Esophagus muscularis mucosa (tissue), 4 donors: Measurements from ENCODE around the gene MCM10.

ENCODE experiments used
- EP300 ChIP-seq: sonication (generic); formaldehyde crosslinking; IDR thresholded peaks from one replicate; pipeline ENCODE4 v1.6.1; 2017; ENCODE audit warnings: antibody characterized with exemption
- POLR2A ChIP-seq: fragments of 450-650 bp; IDR thresholded peaks from one replicate; pipeline ENCODE4 v1.6.1; 2017; ENCODE audit warnings: antibody characterized with exemption, moderate library complexity, mild to moderate bottlenecking, low read depth
- POLR2AphosphoS5 ChIP-seq, 2 donors: sonication (generic); formaldehyde crosslinking; IDR thresholded peaks; one replicate each; pipeline ENCODE4 v1.6.1; 2017; ENCODE audit warnings: antibody characterized with exemption in 2 of 2
- TF ChIP-seq, protein P1 (sequence below), 3 experiments: fragments of 200-600 bp in 2 of 3; fragments of 450-650 bp in 1 of 3; sonication (generic) in 2 of 3; IDR thresholded peaks; one replicate each; pipeline ENCODE4 v1.5.1; 2017 to 2019; ENCODE audit warnings: antibody characterized with exemption in 3 of 3, mild to moderate bottlenecking in 2 of 3, moderate library complexity in 1 of 3

DNA sequence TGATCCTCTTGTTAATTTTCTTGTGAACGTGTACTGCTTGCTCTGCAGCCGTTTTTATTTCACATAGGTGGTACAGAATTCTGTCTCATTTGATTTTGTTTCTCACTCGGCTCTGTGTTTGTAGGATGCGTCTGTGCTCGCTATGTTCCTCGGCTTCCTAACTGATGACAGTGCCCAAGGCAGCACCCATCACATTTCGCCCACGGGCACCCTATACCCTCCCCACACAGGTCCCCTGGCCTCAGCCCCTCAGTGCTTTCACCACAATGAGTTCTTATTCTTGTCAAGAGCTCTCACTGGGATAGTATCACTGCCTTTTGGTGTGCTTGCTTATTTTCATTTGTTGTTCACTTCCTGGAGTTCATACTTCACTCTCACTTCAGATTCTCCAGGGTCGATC is 44.7 kb downstream of the MCM10 start:
- TF ChIP-seq, protein P1, sequence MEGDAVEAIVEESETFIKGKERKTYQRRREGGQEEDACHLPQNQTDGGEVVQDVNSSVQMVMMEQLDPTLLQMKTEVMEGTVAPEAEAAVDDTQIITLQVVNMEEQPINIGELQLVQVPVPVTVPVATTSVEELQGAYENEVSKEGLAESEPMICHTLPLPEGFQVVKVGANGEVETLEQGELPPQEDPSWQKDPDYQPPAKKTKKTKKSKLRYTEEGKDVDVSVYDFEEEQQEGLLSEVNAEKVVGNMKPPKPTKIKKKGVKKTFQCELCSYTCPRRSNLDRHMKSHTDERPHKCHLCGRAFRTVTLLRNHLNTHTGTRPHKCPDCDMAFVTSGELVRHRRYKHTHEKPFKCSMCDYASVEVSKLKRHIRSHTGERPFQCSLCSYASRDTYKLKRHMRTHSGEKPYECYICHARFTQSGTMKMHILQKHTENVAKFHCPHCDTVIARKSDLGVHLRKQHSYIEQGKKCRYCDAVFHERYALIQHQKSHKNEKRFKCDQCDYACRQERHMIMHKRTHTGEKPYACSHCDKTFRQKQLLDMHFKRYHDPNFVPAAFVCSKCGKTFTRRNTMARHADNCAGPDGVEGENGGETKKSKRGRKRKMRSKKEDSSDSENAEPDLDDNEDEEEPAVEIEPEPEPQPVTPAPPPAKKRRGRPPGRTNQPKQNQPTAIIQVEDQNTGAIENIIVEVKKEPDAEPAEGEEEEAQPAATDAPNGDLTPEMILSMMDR (IDR thresholded peaks at IDR 0.05), result no peak
- TF ChIP-seq EP300 (no peak), POLR2A (no peak), POLR2AphosphoS5 (IDR thresholded peaks at IDR 0.05) (no peak)
